Type B pancreatic cell (in vitro differentiated cells): ENCODE measurements around the gene RALY. TPM values are rescaled to one million over a fixed set of nuclear protein-coding genes. Genes with fewer than 3 reads are reported as not detected.

ENCODE experiments used
- DNase-seq: peaks from one replicate; pipeline ENCODE4 v3.0.0; 2021; ENCODE audit warnings: mixed read lengths; ENCODE audit not compliant: unreplicated experiment; ENCODE audit errors: extremely low spot score
- H3K27ac Mint-ChIP-seq: 2 replicates; pipeline ENCODE4 v1.8.0; 2021; ENCODE audit warnings: mild to moderate bottlenecking, mixed read lengths
- H3K27me3 Mint-ChIP-seq: 2 replicates; pipeline ENCODE4 v1.8.0; 2021; ENCODE audit warnings: mixed read lengths
- H3K36me3 Mint-ChIP-seq: 2 replicates; pipeline ENCODE4 v1.8.0; 2021; ENCODE audit warnings: mixed read lengths
- H3K4me1 Mint-ChIP-seq: one replicate; pipeline ENCODE4 v1.8.0; 2021; ENCODE audit warnings: mixed read lengths; ENCODE audit not compliant: unreplicated experiment
- H3K4me3 Mint-ChIP-seq: 2 replicates; pipeline ENCODE4 v1.8.0; 2021; ENCODE audit warnings: mild to moderate bottlenecking, mixed read lengths
- H3K9me3 Mint-ChIP-seq: 2 replicates; pipeline ENCODE4 v1.8.0; 2021; ENCODE audit warnings: mixed read lengths
- CTCF ChIP-seq: fragments of 200-600 bp; sonication (generic); conservative IDR thresholded peaks from 2 replicates; pipeline ENCODE4 v1.5.0; 2021; ENCODE audit warnings: antibody characterized with exemption, mild to moderate bottlenecking
- total RNA-seq: library from RNA; stranded (reverse); gene quantifications from 2 replicates; pipeline ENCODE4 v1.2.1, GENCODE V29; 2021; ENCODE audit warnings: low replicate concordance

The RALY gene
- total RNA-seq, 1 donor from 2014 or later, result 215 TPM

DNA sequence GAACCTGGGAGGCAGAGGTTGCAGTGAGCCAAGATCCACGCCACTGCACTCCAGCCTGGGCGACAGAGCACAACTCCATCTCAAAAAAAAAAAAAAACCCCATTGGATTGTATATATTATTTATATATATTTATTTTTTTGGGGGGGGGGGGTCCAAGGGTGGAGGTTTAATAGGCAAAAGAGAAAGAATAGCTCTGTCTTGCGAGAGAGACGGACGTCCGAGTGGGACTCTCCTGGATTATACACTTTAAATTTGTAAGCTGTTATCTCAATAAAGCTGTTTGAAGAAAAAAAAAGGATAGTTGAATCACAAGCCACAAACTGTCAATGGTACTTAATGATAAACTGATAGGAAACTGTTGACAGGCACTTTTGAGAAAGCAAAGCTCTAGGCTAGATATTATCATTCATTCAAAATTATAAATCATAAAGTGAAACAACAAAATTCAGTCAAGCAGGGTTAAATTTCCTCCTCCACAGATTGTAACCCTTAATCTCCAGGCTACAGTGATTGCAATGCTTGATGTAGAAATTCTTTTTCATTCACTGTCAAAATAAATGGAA, 98.0 kb downstream of the RALY start:
- H3K9me3 Mint-ChIP-seq, result no peaks in the 10 kb centered on the region
- H3K27me3 Mint-ChIP-seq, result no peaks in the 10 kb centered on the region
- DNase-seq, result no peak
- no peaks in the 10 kb centered on the region for H3K4me1 Mint-ChIP-seq
- TF ChIP-seq CTCF, result no peak
- peaks cover 67% of the 10 kb centered on the region for H3K36me3 Mint-ChIP-seq
- H3K4me3 Mint-ChIP-seq, result no peak overlapping the region
- H3K27ac Mint-ChIP-seq, result no peak overlapping the region

DNA sequence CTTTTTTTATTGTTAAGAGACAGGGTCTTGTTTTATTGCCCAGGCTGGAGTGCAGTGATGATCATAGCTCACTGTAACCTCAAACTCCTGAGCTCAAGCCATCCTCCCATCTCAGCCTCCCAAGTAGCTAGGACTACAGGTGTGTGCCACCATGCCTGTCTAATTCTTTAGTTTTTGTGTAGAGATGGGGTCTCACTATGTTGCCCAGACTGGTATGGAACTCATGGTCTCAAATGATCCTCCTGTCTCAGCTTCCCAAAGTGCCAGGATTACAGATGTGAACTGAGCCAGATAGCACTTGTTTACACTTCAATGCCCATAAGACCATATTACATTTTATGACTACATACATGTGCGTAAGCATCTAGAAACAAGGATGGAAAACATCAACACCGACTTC, 100.2 kb downstream of the RALY start:
- no peaks in the 10 kb centered on the region for H3K9me3 Mint-ChIP-seq
- H3K4me3 Mint-ChIP-seq, result no peak overlapping the region
- no peak overlapping the region for H3K27ac Mint-ChIP-seq
- H3K27me3 Mint-ChIP-seq, result no peaks in the 10 kb centered on the region
- peaks cover 67% of the 10 kb centered on the region for H3K36me3 Mint-ChIP-seq
- no peak for DNase-seq
- H3K4me1 Mint-ChIP-seq, result no peaks in the 10 kb centered on the region
- no peak for TF ChIP-seq CTCF

GRCh38 chr20:34095825-34096224, 102.1 kb downstream of the RALY start:
- Mint-ChIP-seq H3K27me3 (no peaks in the 10 kb centered on the region), H3K27ac (no peak overlapping the region), H3K36me3 (peaks cover 66% of the 10 kb centered on the region), H3K9me3 (no peaks in the 10 kb centered on the region), H3K4me3 (no peak overlapping the region), H3K4me1 (no peaks in the 10 kb centered on the region)
- no peak for DNase-seq
- TF ChIP-seq CTCF, result no peak

DNA sequence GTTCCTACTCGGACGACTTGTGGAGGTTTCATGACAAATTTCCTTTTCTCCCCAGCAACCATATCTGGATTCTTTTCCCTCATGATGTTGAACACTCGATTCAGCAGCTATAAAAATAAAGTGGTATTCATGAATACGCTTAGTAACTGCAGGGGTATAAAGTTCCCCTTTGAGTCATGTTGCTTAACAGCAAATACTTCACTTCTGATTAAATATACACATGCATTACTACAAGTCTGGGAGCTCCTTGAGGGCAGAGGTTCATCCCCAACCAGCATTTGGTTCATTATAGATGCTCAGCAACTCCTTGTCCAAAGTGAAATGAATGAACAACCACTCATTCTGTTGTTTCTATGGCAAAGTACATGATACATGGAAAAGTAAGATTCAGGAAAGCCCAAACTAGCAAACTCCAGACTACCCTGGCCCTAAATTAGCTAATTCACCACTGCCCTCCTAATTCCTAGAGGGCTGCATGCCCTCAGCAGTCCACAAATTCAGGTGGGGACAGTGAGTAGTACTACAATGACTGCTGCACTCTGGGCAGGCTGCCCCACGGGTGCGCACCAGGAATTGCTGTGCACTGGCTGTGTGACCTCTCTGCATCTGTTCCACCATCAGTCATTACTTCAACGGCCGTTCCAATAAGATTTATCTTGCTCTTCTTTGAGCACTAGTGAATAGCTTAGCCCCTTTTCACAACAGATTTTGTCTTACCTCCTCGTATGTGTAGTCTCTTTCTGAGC, 103.2 kb downstream of the RALY start:
- no peak for DNase-seq

DNA sequence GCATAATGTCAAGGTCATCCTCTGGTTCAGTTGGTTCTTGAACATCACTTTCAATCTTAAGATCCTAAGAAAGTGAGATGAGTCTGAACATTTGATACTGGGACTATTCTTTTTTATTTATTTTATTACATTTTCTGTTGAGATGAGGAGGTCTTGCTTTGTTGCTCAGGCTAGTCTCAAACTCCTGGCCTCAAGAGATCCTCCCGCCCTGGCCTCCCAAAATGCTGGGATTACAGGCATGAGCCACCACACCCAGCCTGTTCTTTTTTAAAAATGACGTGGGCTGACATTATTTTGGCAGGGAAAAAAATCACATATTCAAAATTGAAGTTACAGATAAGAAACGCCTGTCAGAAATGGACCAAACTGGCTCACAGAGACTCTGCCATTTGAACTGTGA, 104.9 kb downstream of the RALY start:
- H3K27me3 Mint-ChIP-seq, result no peaks in the 10 kb centered on the region
- no peaks in the 10 kb centered on the region for H3K4me1 Mint-ChIP-seq
- no peaks in the 10 kb centered on the region for H3K9me3 Mint-ChIP-seq
- TF ChIP-seq CTCF, result no peak
- H3K4me3 Mint-ChIP-seq, result no peak overlapping the region
- no peak for DNase-seq
- peaks cover 57% of the 10 kb centered on the region for H3K36me3 Mint-ChIP-seq
- H3K27ac Mint-ChIP-seq, result no peak overlapping the region

More for the DNA sequence above, 103.2 kb downstream of the RALY start:
- Mint-ChIP-seq H3K27ac (no peak overlapping the region), H3K4me3 (no peak overlapping the region), H3K4me1 (no peaks in the 10 kb centered on the region), H3K27me3 (no peaks in the 10 kb centered on the region), H3K9me3 (no peaks in the 10 kb centered on the region), H3K36me3 (peaks cover 60% of the 10 kb centered on the region)
- TF ChIP-seq CTCF, result no peak
